ENCODE measurements around the gene C20orf204.

DNA sequence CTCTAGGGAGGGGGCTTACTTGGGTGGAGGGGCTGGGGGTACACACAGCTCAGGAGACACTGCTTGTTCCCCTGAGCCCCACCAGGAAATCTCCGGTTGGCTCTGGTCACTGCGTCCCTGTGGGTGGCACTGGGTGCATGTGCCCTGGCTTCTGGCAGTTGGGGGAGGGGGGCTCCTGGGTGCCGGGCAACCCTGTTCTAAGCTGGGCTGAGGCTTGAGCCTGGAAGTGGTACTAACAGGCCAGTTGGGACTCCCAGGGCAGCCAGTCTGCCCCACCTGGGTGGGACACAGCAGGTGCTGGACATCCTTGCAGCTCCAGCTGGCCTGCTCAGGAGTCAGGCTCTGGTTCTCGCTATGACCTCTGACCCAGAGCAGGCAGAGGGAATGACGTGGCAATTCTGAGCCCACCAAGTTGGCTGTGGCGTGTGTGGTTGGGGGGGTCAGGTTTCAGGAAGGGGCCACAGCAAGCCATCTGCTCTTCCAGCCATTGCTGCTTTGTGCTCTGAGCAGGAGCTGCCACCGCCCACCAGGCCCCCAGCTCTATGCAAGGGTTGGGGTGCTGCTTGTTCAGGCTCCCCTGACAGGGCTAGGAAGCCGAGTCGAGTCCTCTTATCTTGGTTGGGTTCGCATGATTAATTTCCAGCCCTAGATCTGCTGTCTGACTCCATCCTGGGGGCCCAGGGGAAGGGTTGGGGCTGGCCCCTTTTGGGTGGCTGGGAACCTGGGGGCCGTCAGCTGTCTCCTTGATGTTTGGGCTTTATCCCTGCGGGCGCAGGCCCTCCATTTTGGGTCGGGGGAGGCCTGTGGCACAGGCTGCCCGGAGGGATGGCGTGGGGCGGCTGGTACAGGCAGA lies 590 bp downstream of the C20orf204 start:
- TF ChIP-seq, protein P1, sequence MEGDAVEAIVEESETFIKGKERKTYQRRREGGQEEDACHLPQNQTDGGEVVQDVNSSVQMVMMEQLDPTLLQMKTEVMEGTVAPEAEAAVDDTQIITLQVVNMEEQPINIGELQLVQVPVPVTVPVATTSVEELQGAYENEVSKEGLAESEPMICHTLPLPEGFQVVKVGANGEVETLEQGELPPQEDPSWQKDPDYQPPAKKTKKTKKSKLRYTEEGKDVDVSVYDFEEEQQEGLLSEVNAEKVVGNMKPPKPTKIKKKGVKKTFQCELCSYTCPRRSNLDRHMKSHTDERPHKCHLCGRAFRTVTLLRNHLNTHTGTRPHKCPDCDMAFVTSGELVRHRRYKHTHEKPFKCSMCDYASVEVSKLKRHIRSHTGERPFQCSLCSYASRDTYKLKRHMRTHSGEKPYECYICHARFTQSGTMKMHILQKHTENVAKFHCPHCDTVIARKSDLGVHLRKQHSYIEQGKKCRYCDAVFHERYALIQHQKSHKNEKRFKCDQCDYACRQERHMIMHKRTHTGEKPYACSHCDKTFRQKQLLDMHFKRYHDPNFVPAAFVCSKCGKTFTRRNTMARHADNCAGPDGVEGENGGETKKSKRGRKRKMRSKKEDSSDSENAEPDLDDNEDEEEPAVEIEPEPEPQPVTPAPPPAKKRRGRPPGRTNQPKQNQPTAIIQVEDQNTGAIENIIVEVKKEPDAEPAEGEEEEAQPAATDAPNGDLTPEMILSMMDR (conservative IDR thresholded peaks at IDR 0.05) = no peak
- TF ChIP-seq ZFX (IDR thresholded peaks at IDR 0.05) = no peak

Data from C4-2B (cell line).